Measurements from ENCODE around the gene CCDC24.

The CCDC24 gene

GRCh38 chr1:43991200-43991475, 261 bp upstream of the CCDC24 start:
- peak overlapping the region; percentile 59 for H3K4me3 ChIP-seq (ENCODE audit: extremely low read depth, insufficient read depth, low read length, poor library complexity, severe bottlenecking)
- H3K36me3 ChIP-seq (ENCODE audit: control insufficient read depth, insufficient read depth, low read length) = peaks cover 6% of the 10 kb centered on the region
- 4 to 8% methylated on average over 8 to 10 of the region's 10 CpGs for WGBS, 2 experiments (ENCODE audit: insufficient coverage in 2 of 2)
- peaks cover 18% of the 10 kb centered on the region for H3K4me1 ChIP-seq (ENCODE audit: control insufficient read depth, insufficient read depth, low read length, poor library complexity, severe bottlenecking)
- H3K27ac ChIP-seq (ENCODE audit: low read depth, low read length, severe bottlenecking) = peak overlapping the region; percentile 45
- H3K9me3 ChIP-seq (ENCODE audit: control insufficient read depth, low read length) = no peaks in the 10 kb centered on the region

- peak overlapping the region; percentile 59 for H3K4me3 ChIP-seq (ENCODE audit: extremely low read depth, insufficient read depth, low read length, poor library complexity, severe bottlenecking)
- WGBS, 2 experiments (ENCODE audit: insufficient coverage in 2 of 2) = 55 to 61% methylated on average over 11 of the region's 11 CpGs
- no peaks in the 10 kb centered on the region for H3K9me3 ChIP-seq (ENCODE audit: control insufficient read depth, low read length)
- no peak overlapping the region for H3K27ac ChIP-seq (ENCODE audit: low read depth, low read length, severe bottlenecking)
- peaks cover 12% of the 10 kb centered on the region for H3K4me1 ChIP-seq (ENCODE audit: control insufficient read depth, insufficient read depth, low read length, poor library complexity, severe bottlenecking)
- H3K36me3 ChIP-seq (ENCODE audit: control insufficient read depth, insufficient read depth, low read length) = no peaks in the 10 kb centered on the region
Observed at GRCh38 chr1:43992232-43992995, 1.0 kb downstream of the CCDC24 start.

DNA sequence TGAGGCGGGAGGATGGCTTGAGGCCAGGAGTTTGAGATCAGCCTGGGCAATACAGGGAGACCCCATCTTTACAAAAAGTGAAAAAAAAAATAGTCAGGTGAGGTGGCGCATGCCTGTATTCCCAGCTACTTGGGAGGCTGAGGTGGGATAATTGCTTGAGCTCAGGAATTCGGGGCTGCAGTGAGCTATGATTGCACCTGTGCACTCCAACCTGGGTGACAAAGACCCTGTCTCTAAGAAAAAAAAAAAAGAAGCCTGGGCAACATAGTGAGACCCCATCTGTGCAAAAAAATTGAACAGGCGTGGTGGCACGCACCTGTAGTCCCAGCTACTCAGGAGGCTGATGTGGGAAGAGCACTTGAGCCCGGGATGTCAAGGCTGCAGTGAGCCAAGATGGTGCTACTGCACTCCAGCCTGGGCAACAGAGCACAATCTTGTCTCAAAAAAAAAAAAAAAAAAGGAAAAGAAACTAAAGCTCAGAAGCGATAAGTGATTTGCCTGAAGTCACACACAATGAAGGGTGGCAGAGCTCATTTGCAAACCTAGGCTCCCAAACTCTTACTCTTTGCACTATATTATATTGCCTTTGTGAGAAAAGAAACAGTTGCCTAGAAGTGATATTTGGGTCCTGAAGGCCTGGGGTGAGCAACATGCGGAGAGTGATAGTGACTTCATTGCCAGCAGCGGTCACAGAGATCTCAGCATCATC, 2.0 kb downstream of the CCDC24 start:
- no peak overlapping the region for H3K27ac ChIP-seq (ENCODE audit: low read depth, low read length, severe bottlenecking)
- H3K9me3 ChIP-seq (ENCODE audit: control insufficient read depth, low read length) = no peaks in the 10 kb centered on the region
- H3K4me1 ChIP-seq (ENCODE audit: control insufficient read depth, insufficient read depth, low read length, poor library complexity, severe bottlenecking) = peaks cover 15% of the 10 kb centered on the region
- no peak overlapping the region for H3K4me3 ChIP-seq (ENCODE audit: extremely low read depth, insufficient read depth, low read length, poor library complexity, severe bottlenecking)
- H3K36me3 ChIP-seq (ENCODE audit: control insufficient read depth, insufficient read depth, low read length) = no peaks in the 10 kb centered on the region
- 93 to 96% methylated on average over 7 to 8 of the region's 9 CpGs for WGBS, 2 experiments (ENCODE audit: insufficient coverage in 2 of 2)

GRCh38 chr1:43994071-43994470, 2.7 kb downstream of the CCDC24 start:
- Histone ChIP-seq H3K9me3 (ENCODE audit: control insufficient read depth, low read length) (no peaks in the 10 kb centered on the region), H3K27ac (ENCODE audit: low read depth, low read length, severe bottlenecking) (no peak overlapping the region), H3K36me3 (ENCODE audit: control insufficient read depth, insufficient read depth, low read length) (no peaks in the 10 kb centered on the region), H3K4me3 (ENCODE audit: extremely low read depth, insufficient read depth, low read length, poor library complexity, severe bottlenecking) (no peak overlapping the region), H3K4me1 (ENCODE audit: control insufficient read depth, insufficient read depth, low read length, poor library complexity, severe bottlenecking) (peaks cover 15% of the 10 kb centered on the region)
- WGBS, 2 experiments (ENCODE audit: insufficient coverage in 2 of 2) = 89 to 100% methylated on average over 4 of the region's 7 CpGs

DNA sequence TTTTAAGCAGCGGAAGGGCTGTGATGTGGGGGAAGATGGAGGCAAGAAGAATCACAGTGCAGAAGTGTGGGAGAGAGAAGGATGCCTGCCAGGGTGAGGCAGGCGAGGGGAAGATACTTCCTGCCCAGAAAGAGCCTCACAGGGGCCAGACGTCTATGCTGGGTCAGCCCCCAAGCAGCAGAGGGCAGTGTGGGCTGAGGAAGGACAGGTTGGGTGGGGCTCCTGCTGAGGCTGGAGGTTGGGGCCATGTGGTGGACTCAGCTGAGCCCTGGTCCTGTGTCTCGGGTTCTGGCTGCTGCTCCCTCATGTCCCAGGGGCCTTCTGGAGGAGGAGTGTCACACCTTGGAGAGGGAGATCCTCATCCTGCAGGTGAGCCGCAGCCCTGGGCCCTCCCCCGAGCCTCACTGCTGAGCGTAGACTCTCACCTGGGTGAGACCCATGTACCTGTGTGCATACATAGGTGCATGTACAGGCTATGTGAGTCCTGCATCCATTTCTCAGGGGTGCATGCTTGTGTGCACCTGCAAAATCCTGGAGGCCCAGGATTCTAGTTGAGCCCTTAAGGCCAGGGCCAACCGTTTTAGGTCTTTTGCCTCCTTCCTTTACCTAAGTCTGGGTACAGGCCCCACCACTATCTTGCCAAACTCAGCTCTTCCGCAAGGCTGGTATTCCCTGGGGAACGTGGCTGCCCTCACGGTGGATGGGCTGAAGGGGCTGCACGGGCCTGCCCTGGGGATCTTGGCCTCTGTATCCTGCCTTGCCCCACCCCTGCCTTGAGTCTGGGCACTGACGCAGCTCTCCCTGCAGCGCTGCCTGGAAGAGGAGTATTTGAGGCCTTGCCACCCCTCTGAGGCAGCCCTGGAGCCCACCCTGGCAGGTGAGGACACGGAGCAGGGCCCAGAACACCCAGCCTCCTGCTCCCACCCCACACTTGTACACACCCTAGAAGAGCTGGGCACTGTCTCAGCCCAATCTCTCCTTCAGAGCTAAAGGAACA, 3.7 kb downstream of the CCDC24 start:
- Histone ChIP-seq H3K27ac (ENCODE audit: low read depth, low read length, severe bottlenecking) (no peak overlapping the region), H3K4me3 (ENCODE audit: extremely low read depth, insufficient read depth, low read length, poor library complexity, severe bottlenecking) (no peak overlapping the region), H3K9me3 (ENCODE audit: control insufficient read depth, low read length) (no peaks in the 10 kb centered on the region), H3K4me1 (ENCODE audit: control insufficient read depth, insufficient read depth, low read length, poor library complexity, severe bottlenecking) (peaks cover 15% of the 10 kb centered on the region), H3K36me3 (ENCODE audit: control insufficient read depth, insufficient read depth, low read length) (peaks cover 8% of the 10 kb centered on the region)
- WGBS, 2 experiments (ENCODE audit: insufficient coverage in 2 of 2) = 69 to 76% methylated on average over 9 to 10 of the region's 15 CpGs

DNA sequence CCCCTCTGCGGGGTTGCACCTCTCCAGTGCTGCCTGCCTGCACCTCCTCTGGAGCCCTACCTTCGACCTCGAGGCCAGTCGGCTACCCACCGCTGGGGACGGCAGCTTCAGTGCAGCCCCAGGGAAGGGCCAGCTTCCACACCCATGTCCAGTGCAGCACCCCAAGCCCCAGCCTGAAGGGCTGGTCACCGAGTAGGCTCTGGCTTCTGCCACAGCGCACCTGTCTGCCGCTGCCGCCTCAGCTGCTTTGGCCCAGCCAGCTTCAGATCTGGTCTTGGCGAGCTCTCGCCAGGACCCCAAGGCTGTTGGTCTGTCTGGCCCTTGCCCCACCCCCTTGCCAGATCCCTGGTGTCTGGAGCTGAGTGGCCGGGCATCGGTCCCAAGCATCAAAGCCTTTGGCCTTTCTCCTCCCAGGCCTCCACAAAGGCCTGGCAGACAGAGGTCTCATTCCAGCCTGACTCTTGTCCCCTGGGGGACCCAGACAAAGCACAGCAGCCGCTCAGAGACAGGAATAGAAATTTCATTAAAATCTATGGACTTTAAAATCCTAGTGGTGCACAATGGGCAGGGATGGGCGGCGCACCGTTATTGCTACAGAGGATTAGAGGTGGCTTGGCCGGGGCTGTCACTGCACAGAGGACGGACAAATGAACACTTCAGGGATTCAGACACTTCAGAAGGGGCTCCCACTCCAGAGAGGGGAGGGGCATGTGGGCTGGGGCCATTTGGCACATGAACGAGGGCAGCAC, 4.8 kb downstream of the CCDC24 start:
- Histone ChIP-seq H3K27ac (ENCODE audit: low read depth, low read length, severe bottlenecking) (no peak overlapping the region), H3K4me1 (ENCODE audit: control insufficient read depth, insufficient read depth, low read length, poor library complexity, severe bottlenecking) (peaks cover 10% of the 10 kb centered on the region), H3K4me3 (ENCODE audit: extremely low read depth, insufficient read depth, low read length, poor library complexity, severe bottlenecking) (no peak overlapping the region), H3K36me3 (ENCODE audit: control insufficient read depth, insufficient read depth, low read length) (peaks cover 18% of the 10 kb centered on the region), H3K9me3 (ENCODE audit: control insufficient read depth, low read length) (no peaks in the 10 kb centered on the region)
- WGBS, 2 experiments (ENCODE audit: insufficient coverage in 2 of 2) = 89 to 91% methylated on average over 19 to 20 of the region's 21 CpGs

DNA sequence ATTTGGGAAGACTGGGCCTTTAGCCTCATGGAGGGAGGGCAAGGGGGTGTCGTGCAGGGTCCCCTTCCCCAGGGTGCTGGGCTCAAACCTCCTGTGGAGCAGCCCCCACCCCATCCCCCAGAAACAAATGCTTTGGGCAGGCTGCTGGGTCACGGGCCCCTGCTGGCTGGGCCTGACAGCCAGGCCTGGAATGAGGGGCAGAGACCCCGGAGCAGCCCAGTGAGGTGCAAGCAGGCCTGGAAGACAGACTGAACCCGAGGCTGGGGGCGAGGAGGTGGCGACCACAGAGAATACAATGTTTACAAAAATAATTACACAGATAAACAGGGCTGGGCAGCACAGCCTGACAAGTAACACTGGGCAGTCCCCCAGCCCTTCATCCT, 5.3 kb downstream of the CCDC24 start:
- H3K4me1 ChIP-seq (ENCODE audit: control insufficient read depth, insufficient read depth, low read length, poor library complexity, severe bottlenecking) = peaks cover 10% of the 10 kb centered on the region
- no peak overlapping the region for H3K4me3 ChIP-seq (ENCODE audit: extremely low read depth, insufficient read depth, low read length, poor library complexity, severe bottlenecking)
- 65 to 88% methylated on average over 2 to 4 of the region's 6 CpGs for WGBS, 2 experiments (ENCODE audit: insufficient coverage in 2 of 2)
- peaks cover 18% of the 10 kb centered on the region for H3K36me3 ChIP-seq (ENCODE audit: control insufficient read depth, insufficient read depth, low read length)
- H3K27ac ChIP-seq (ENCODE audit: low read depth, low read length, severe bottlenecking) = no peak overlapping the region
- no peaks in the 10 kb centered on the region for H3K9me3 ChIP-seq (ENCODE audit: control insufficient read depth, low read length)

- H3K9me3 ChIP-seq (ENCODE audit: control insufficient read depth, low read length) = no peaks in the 10 kb centered on the region
- 92 to 96% methylated on average over 19 to 21 of the region's 22 CpGs for WGBS, 2 experiments (ENCODE audit: insufficient coverage in 2 of 2)
- no peak overlapping the region for H3K4me3 ChIP-seq (ENCODE audit: extremely low read depth, insufficient read depth, low read length, poor library complexity, severe bottlenecking)
- peaks cover 23% of the 10 kb centered on the region for H3K36me3 ChIP-seq (ENCODE audit: control insufficient read depth, insufficient read depth, low read length)
- H3K27ac ChIP-seq (ENCODE audit: low read depth, low read length, severe bottlenecking) = no peak overlapping the region
- peaks cover 10% of the 10 kb centered on the region for H3K4me1 ChIP-seq (ENCODE audit: control insufficient read depth, insufficient read depth, low read length, poor library complexity, severe bottlenecking)
Observed at GRCh38 chr1:43997295-43997999, 6.0 kb downstream of the CCDC24 start.

- no peak overlapping the region for H3K4me3 ChIP-seq (ENCODE audit: extremely low read depth, insufficient read depth, low read length, poor library complexity, severe bottlenecking)
- peaks cover 10% of the 10 kb centered on the region for H3K4me1 ChIP-seq (ENCODE audit: control insufficient read depth, insufficient read depth, low read length, poor library complexity, severe bottlenecking)
- 95 to 98% methylated on average over 8 to 11 of the region's 11 CpGs for WGBS, 2 experiments (ENCODE audit: insufficient coverage in 2 of 2)
- H3K9me3 ChIP-seq (ENCODE audit: control insufficient read depth, low read length) = no peaks in the 10 kb centered on the region
- peaks cover 24% of the 10 kb centered on the region for H3K36me3 ChIP-seq (ENCODE audit: control insufficient read depth, insufficient read depth, low read length)
- no peak overlapping the region for H3K27ac ChIP-seq (ENCODE audit: low read depth, low read length, severe bottlenecking)
Observed at GRCh38 chr1:43998000-43998378, 6.6 kb downstream of the CCDC24 start.

DNA sequence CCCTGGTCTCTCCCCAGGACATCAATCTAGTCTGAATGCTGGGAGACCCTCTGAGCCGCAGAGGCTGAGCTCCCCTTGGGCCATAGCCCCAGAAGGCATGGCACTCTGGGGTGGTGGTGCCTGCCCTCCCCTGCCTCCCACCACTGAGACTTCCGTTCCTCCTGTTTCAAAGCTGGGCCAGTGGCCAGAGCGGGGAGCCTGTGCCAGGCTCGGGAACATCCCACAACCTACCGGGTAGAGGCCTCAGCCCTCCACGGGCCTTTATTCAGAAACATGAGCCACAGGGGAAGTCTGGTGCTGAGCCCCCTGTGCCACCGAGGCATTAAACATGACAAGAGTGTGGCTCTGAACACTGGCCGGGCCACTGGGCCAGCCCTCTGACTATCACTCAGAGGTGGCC, 8.1 kb downstream of the CCDC24 start:
- WGBS, 2 experiments (ENCODE audit: insufficient coverage in 2 of 2) = 97% methylated on average over 8 of the region's 8 CpGs
- Histone ChIP-seq H3K27ac (ENCODE audit: low read depth, low read length, severe bottlenecking) (no peak overlapping the region), H3K9me3 (ENCODE audit: control insufficient read depth, low read length) (no peaks in the 10 kb centered on the region), H3K36me3 (ENCODE audit: control insufficient read depth, insufficient read depth, low read length) (peaks cover 26% of the 10 kb centered on the region), H3K4me1 (ENCODE audit: control insufficient read depth, insufficient read depth, low read length, poor library complexity, severe bottlenecking) (peaks cover 10% of the 10 kb centered on the region), H3K4me3 (ENCODE audit: extremely low read depth, insufficient read depth, low read length, poor library complexity, severe bottlenecking) (no peak overlapping the region)
